ENCODE results near the gene PGM2L1. TPM values are rescaled to one million over a fixed set of nuclear protein-coding genes. Genes with fewer than 3 reads are reported as not detected.
A peak's percentile ranks its signal among the peaks of the same experiment; 100 is the strongest.
"Not testable (repeated sequence)": the region's sequence is repeated elsewhere in the genome, so short reads cannot be mapped to it uniquely, and the experiment has no call there.

The PGM2L1 gene
- total RNA-seq, 2 experiments from 2014 or later = 8.4 to 9.9 TPM

DNA sequence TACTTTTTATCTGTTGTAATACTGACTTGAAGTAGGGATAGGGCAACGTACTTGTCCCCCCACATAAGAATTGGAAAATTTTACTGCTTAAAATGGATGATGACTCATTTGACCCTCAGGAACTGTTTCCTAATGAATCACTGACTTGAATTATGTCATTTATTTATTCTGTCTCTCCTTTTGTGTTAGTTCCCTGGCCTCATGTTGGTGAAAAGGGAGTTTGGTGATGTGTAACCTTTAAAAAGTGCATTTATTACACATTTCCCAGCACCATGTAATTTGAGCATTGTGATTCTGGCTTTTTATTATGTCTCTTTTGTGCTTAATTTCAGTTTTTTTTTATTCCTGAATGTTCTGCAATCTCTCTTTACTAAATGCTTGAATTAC is 20.3 kb upstream of the PGM2L1 start:
- DNase-seq = no peak
- CTCF ChIA-PET = interaction anchor here (1.1 kb wide), 1 partner anchor 31 kb away, joined by 3 read pairs; no protein-coding TSS in a partner anchor
- POLR2A ChIA-PET = no interaction called here
- Mint-ChIP-seq H3K36me3 (ENCODE audit: low read depth) (no peaks in the 10 kb centered on the region), H3K4me1 (peaks cover 13% of the 10 kb centered on the region), H3K27ac (no peak overlapping the region), H3K27me3 (peaks cover 5% of the 10 kb centered on the region), H3K9me3 (no peaks in the 10 kb centered on the region), H3K4me3 (no peak overlapping the region)

DNA sequence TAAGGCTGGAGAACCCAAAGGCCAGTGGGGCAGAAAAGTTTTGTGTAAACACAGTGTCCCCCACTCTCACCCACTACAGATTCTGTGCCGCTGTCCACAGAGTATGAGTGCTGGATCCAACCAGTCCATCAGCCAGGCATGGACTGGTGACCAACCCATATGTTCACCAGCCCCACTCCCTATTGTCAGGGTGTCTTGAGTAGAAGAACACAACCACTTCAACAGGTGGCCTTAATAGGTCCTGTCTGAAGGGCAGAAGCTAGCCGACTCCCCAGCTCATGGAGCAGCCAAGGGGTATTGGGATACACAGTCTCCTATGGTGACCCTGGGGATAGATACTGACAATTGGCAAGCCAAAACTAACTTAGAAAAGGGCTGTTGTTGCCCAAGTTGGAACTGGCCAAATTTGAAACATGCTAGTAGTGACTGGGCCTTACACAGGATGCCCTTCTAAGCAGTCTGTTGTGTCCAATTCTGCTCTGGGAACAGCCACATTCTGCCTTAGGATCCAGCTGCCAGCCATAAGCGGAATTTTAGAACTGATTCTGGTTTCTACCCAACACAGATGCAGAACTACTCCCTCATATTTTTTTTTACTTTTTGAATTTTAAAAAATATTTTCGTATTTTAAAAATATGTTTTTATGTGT is 19.8 kb upstream of the PGM2L1 start:
- no peak for DNase-seq
- Mint-ChIP-seq H3K4me1 (peaks cover 13% of the 10 kb centered on the region), H3K36me3 (ENCODE audit: low read depth) (no peaks in the 10 kb centered on the region), H3K27ac (no peak overlapping the region), H3K4me3 (no peak overlapping the region), H3K27me3 (peaks cover 5% of the 10 kb centered on the region), H3K9me3 (no peaks in the 10 kb centered on the region)
- CTCF ChIA-PET = interaction anchor here (1.1 kb wide), 1 partner anchor 32 kb away, joined by 3 read pairs; no protein-coding TSS in a partner anchor
- POLR2A ChIA-PET = no interaction called here

DNA sequence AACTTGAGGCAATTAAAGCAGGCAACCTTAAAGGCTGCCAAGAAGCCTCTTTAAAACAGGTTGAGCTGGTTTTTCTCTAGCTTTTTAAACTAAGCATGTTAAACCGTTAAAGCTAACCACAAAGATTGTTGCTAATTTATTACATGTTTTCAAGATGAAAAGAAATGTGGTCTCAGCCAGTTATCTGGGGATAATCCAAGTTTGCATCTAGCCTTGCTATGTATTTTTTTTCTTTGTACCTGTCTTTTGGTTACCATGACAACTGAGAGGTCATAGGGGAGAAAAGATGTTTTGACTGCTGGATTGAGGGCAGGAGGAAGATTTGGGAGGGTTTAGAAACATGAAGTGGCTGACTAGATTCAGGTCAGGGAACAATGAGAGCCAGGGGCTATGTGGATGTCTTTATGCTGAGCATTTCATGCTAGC is 19.2 kb upstream of the PGM2L1 start:
- Mint-ChIP-seq H3K4me1 (peaks cover 13% of the 10 kb centered on the region), H3K36me3 (ENCODE audit: low read depth) (no peaks in the 10 kb centered on the region), H3K9me3 (no peaks in the 10 kb centered on the region), H3K27me3 (peaks cover 5% of the 10 kb centered on the region), H3K4me3 (no peak overlapping the region), H3K27ac (no peak overlapping the region)
- DNase-seq = no peak
- CTCF ChIA-PET = interaction anchor here (0.6 to 0.8 kb wide), 2 partner anchors 9 to 193 kb away, joined by 3 read pairs; no protein-coding TSS in a partner anchor
- POLR2A ChIA-PET = no interaction called here

DNA sequence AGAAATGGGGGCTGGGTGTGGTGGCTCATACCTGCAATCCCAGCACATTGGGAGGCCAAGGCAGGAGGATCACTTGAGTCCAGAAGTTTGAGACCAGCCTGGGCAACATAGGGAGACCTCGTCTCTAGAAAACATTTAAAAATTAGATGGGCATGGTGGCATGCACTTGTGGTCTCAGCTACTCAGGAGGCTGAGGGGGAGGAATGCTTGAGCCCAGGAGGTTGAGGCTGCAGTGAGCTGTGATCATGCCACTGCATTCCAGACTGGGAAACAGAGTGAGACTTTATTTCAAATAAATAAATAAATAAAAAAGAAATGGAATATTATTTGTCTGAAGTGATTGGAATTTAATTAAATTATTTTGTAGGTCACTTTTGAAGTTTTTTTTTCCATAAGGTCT is 18.7 kb upstream of the PGM2L1 start:
- CTCF ChIA-PET = interaction anchor here (0.6 to 0.8 kb wide), 2 partner anchors 9 to 193 kb away, joined by 3 read pairs; no protein-coding TSS in a partner anchor
- POLR2A ChIA-PET = not testable (repeated sequence)

DNA sequence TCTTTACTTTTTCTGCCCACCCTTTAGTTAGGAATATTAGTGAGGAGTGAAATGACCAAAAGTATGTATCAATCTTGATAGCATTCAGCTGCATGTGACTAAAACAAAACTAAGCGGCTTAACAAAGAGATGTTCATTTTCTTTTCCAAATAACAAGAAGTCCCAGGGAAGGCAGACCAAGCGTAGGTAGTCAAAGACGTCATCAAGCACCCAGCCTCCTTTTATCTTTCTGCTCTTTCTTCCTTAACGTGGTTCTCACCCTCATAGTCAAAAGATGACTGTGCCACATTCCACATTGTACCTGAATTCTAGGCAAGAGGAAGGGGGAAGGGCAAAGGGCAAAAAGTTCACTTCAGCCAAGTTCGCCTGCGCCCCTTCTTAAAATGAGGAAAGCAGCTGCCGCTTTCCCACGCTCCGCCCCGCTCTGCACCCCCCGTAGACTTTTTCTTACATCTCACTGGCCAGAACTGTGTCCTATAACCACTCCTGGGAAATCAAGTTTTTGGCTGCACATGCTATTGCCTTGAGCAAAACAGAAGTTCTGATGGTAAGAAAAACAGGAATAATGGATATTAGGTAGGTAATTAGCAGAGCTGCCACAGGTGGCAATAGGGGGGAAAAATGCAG is 14.6 kb upstream of the PGM2L1 start:
- Mint-ChIP-seq H3K27me3 (peaks cover 2% of the 10 kb centered on the region), H3K36me3 (ENCODE audit: low read depth) (no peaks in the 10 kb centered on the region), H3K27ac (no peak overlapping the region), H3K4me1 (peaks cover 10% of the 10 kb centered on the region), H3K9me3 (no peaks in the 10 kb centered on the region), H3K4me3 (no peak overlapping the region)
- POLR2A ChIA-PET = no interaction called here
- CTCF ChIA-PET = no interaction called here
- DNase-seq = no peak

More for the DNA sequence above, 18.7 kb upstream of the PGM2L1 start:
- H3K27me3 Mint-ChIP-seq; H3K27ac Mint-ChIP-seq; DNase-seq; H3K9me3 Mint-ChIP-seq; H3K4me3 Mint-ChIP-seq; H3K36me3 Mint-ChIP-seq (ENCODE audit: low read depth): not testable (repeated sequence)
- peaks cover 13% of the 10 kb centered on the region for H3K4me1 Mint-ChIP-seq

DNA sequence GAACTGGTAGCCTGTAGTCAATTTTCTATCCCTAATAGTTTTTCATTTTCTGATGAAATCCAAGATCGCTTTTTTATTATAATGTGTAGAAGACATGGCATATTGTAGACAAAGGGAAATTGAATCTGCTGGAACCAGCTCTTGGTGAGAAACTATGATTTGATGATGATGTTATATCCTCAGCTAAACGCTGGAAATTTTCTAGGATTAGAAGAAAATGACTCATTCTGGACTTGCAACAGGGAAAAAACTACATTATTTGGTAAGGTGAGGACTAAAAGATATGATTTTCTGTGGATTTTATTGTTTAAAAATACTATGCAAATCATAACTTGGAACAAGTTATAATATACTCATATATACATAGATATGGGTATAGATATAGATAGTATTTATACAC is 14.1 kb upstream of the PGM2L1 start:
- CTCF ChIA-PET = no interaction called here
- peaks cover 5% of the 10 kb centered on the region for H3K4me1 Mint-ChIP-seq

DNA sequence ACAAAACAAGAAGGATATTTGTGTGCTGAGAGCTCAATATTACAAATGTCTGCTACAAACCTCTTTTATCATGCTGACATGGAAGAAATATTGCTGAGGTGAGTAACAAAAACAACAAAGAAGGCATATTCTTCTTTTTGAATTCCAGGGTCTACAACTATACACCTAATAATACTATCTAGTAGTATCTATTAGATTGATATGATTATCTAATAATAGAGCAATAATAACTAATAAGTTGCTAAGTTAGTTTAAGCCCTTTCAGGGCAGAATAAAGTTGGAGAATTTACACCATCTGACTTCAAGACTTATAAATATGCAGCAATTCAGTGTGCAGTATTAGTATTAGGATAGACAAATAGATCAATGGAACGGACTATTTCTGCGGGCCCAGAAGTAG is 11.4 kb upstream of the PGM2L1 start:
- Mint-ChIP-seq H3K4me3 (no peak overlapping the region), H3K27ac (no peak overlapping the region), H3K9me3 (no peaks in the 10 kb centered on the region), H3K36me3 (ENCODE audit: low read depth) (no peaks in the 10 kb centered on the region), H3K27me3 (peaks cover 9% of the 10 kb centered on the region), H3K4me1 (no peaks in the 10 kb centered on the region)
- POLR2A ChIA-PET = no interaction called here
- CTCF ChIA-PET = no interaction called here
- no peak for DNase-seq

More for the DNA sequence above, 14.1 kb upstream of the PGM2L1 start:
- peaks cover 3% of the 10 kb centered on the region for H3K27me3 Mint-ChIP-seq
- POLR2A ChIA-PET = no interaction called here
- no peaks in the 10 kb centered on the region for H3K36me3 Mint-ChIP-seq (ENCODE audit: low read depth)
- DNase-seq = no peak
- H3K4me3 Mint-ChIP-seq = no peak overlapping the region
- no peaks in the 10 kb centered on the region for H3K9me3 Mint-ChIP-seq
- H3K27ac Mint-ChIP-seq = no peak overlapping the region

DNA sequence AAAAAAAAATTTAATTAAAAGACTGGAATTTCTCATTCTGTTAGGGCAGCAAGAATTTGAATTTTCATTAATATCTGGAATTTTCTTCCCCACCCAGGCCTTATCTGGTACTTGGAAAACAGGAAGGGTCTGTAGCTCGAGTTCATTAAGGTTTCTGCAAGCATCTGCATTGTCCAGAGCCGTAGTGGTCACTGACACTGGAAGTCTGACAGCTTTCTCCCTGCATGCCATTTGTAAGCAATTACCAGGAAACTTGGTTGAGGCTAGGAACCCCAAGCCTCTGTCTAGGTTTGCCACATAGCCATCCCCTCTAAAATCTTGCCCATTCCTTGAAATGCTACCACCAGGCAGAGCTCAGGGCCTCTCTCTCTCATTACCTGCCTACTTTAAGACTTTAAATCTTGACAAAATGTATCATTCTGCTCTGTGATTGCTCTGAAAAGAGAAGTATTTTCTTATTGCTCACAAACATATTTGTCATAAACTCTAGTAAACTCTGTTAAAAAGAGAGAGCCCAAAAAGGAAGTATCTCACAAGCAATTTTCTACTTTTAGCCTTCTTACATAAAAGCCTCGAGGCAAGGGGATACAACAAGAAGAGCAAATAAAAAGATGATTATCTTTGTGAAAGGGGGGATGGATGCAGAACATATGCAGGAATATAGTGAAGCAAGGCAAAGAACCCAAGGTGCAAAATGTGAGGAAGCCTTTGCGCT is 5.5 kb upstream of the PGM2L1 start:
- CTCF ChIA-PET = no interaction called here
- Mint-ChIP-seq H3K27ac (no peak overlapping the region), H3K36me3 (ENCODE audit: low read depth) (no peaks in the 10 kb centered on the region), H3K4me1 (peaks cover 10% of the 10 kb centered on the region), H3K9me3 (no peaks in the 10 kb centered on the region), H3K4me3 (no peak overlapping the region), H3K27me3 (peaks cover 6% of the 10 kb centered on the region)
- DNase-seq = no peak
- POLR2A ChIA-PET = no interaction called here

DNA sequence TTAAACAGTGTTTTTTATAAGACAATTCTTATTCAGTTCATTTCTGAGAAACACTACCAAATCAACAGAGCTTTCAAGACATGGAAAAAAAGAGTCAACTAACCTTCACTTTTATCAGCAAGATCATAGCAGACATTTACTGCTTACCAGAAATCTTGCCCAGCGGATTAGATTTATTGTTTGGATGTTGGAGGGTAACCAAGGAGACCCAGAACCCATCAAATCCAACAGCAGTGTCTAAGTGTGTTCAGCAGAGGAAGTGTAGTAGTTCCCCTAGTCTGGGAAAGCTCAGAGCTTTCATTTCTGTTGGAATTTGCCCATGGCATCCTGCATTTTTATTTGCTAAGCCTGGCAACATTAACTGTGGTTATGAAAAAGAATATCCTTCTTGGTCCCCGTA is 2.4 kb upstream of the PGM2L1 start:
- Mint-ChIP-seq H3K4me3 (no peak overlapping the region), H3K36me3 (ENCODE audit: low read depth) (no peaks in the 10 kb centered on the region), H3K27me3 (no peaks in the 10 kb centered on the region), H3K9me3 (no peaks in the 10 kb centered on the region), H3K27ac (no peak overlapping the region), H3K4me1 (peaks cover 20% of the 10 kb centered on the region)
- CTCF ChIA-PET = interaction anchor here (0.8 kb wide), 1 partner anchor 49 kb away, joined by 3 read pairs; no protein-coding TSS in a partner anchor
- POLR2A ChIA-PET = interaction anchor here (0.6 kb wide), 1 partner anchor 11 kb away, joined by 3 read pairs; no protein-coding TSS in a partner anchor
- no peak for DNase-seq

DNA sequence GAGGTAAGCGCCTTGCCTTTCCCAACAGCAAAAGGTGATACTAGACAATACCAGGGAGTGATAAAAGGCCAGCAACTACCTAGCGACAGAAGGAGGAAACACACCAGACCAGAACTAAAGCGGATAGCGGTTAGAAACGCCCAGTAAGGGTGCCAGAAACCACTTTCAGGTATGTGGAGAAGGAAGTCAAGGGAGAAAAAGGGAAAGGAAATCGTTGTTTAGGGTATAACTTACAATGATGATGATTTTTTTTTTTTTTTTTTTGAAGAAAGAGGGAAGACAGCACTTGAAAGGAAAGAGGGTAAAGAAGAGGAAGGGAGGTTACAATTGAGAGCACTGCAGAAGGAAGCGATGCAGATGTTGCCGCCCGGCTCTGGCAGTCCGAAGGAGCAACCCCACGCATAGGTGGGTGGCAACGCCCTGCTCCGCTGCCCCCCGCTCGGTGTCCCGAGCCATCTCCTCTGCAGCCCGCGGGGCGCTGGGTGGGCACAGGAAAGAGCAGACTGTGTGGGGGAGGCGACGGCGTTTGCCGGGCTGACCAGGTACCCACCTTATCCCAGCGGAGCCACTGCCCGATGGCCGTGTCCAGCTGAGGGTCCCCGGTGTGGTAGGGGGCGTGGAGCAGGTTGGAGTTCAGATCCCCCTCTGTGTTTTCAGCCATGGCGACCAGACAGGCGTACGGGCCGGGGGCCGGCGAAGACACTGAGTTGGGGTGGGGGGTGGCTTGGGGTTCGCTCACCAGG is 561 bp downstream of the PGM2L1 start:
- ChIA-PET POLR2A (no interaction called here), CTCF (interaction anchor here (1.2 to 2.1 kb wide), 2 partner anchors 10 to 54 kb away, joined by 4 to 7 read pairs; no protein-coding TSS in a partner anchor)
- Mint-ChIP-seq H3K4me1 (peaks cover 28% of the 10 kb centered on the region), H3K9me3 (no peaks in the 10 kb centered on the region), H3K4me3 (peak overlapping the region; percentile 92), H3K27ac (peak overlapping the region; percentile 79), H3K27me3 (no peaks in the 10 kb centered on the region), H3K36me3 (ENCODE audit: low read depth) (peaks cover 2% of the 10 kb centered on the region)
- DNase-seq = peak; percentile 67

DNA sequence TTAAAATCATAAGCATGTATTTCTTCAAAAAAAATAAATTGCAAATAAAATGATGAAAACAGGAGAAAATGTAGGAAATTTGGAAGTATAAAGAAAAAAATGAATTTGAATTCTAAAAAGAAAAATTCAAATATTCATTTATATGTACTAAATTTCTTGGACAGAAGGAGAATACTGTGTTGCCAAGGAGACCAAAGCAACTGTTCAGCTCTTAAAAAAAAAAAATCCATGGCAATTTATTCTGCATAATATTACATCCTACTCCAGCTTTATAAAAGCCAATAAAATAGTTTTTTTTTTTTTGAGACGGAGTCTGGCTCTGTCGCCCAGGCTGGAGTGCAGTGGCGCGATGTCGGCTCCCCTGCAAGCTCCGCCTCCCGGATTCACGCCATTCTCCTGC is 6.0 kb downstream of the PGM2L1 start:
- H3K4me1 Mint-ChIP-seq = peaks cover 39% of the 10 kb centered on the region
- ChIA-PET POLR2A (no interaction called here), CTCF (interaction anchor here (0.6 to 4.2 kb wide), 2 partner anchors 58 to 213 kb away, joined by 3 to 18 read pairs; no protein-coding TSS in a partner anchor)
- H3K9me3 Mint-ChIP-seq = no peaks in the 10 kb centered on the region
- no peak overlapping the region for H3K27ac Mint-ChIP-seq
- H3K27me3 Mint-ChIP-seq = no peaks in the 10 kb centered on the region
- no peak overlapping the region for H3K4me3 Mint-ChIP-seq
- H3K36me3 Mint-ChIP-seq (ENCODE audit: low read depth) = peaks cover 2% of the 10 kb centered on the region
- DNase-seq = no peak

DNA sequence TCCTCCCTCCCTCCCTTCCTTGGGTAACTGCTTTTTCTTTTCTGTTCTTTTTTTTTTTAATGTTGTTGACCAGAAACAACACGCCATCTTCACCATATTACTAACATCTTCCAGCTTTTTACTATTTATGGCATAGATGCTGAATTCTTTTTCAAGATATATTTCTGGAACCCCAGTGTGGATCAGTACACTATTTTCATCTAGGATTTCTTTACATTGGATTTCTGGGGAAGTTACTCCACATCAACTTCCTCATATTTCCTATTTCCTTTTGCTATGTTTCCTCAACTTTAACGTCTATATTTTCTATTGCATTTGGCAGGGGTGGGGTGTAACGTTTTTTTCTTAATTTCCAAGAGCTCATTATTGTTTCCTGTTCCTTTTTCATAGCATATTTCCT is 7.0 kb downstream of the PGM2L1 start:
- no peaks in the 10 kb centered on the region for H3K27me3 Mint-ChIP-seq
- ChIA-PET POLR2A (interaction anchor here (1.2 kb wide), 1 partner anchor 8 kb away, joined by 3 read pairs; the partner anchor contains the start of gene PGM2L1), CTCF (interaction anchor here (0.6 to 4.2 kb wide), 3 partner anchors 8 to 79 kb away, joined by 3 to 18 read pairs (median 7); partner anchors contain the start of gene PGM2L1)
- H3K4me1 Mint-ChIP-seq = peaks cover 32% of the 10 kb centered on the region
- DNase-seq = no peak
- peaks cover 2% of the 10 kb centered on the region for H3K36me3 Mint-ChIP-seq (ENCODE audit: low read depth)
- peak overlapping the region; percentile 66 for H3K27ac Mint-ChIP-seq
- H3K9me3 Mint-ChIP-seq = no peaks in the 10 kb centered on the region
- H3K4me3 Mint-ChIP-seq = no peak overlapping the region
